Neural cell (in vitro differentiated cells): ENCODE results near the gene FERMT1. TPM values are rescaled to one million over a fixed set of nuclear protein-coding genes. Genes with fewer than 3 reads are reported as not detected.

ENCODE experiments used
- H2AFZ ChIP-seq: fragments of 200-600, 300-800 bp; sonication (generic), shearing (Covaris generic); 2 replicates; pipeline ENCODE4 v1.6.0; 2014; ENCODE audit warnings: low read depth, mild to moderate bottlenecking, antibody characterized with exemption, low read length, moderate library complexity
- H3F3A ChIP-seq: fragments of 200-600 bp; shearing (Covaris generic); 2 replicates; pipeline ENCODE4 v1.6.1; 2016; ENCODE audit warnings: mild to moderate bottlenecking, moderate library complexity, mixed read lengths, antibody characterized with exemption, low read length; ENCODE audit not compliant: insufficient read depth, poor library complexity, severe bottlenecking
- H3K27ac ChIP-seq: fragments of 200-600, 300-800 bp; sonication (generic), shearing (Covaris generic); 2 replicates; pipeline ENCODE4 v1.5.1; 2014; ENCODE audit warnings: mild to moderate bottlenecking, low read length, moderate library complexity
- H3K27me3 ChIP-seq: fragments of 300-800, 200-600 bp; sonication (generic), shearing (Covaris generic); 2 replicates; pipeline ENCODE4 v1.6.0; 2014; ENCODE audit warnings: mild to moderate bottlenecking, low read depth, low read length, moderate library complexity; ENCODE audit not compliant: insufficient read depth
- H3K36me3 ChIP-seq: fragments of 300-800, 200-600 bp; sonication (generic), shearing (Covaris generic); 2 replicates; pipeline ENCODE4 v1.5.1; 2014; ENCODE audit warnings: mild to moderate bottlenecking, antibody characterized with exemption, low read length, moderate library complexity; ENCODE audit not compliant: insufficient read depth
- H3K4me2 ChIP-seq: fragments of 300-800, 200-600 bp; sonication (generic), shearing (Covaris generic); 2 replicates; pipeline ENCODE4 v1.6.0; 2014; ENCODE audit warnings: mild to moderate bottlenecking, low read length
- H3K4me3 ChIP-seq: fragments of 300-800, 200-600 bp; sonication (generic), shearing (Covaris generic); 2 replicates; pipeline ENCODE4 v1.5.1; 2014; ENCODE audit warnings: mild to moderate bottlenecking, low read length, moderate library complexity
- H3K79me2 ChIP-seq: fragments of 200-600 bp; shearing (Covaris generic); replicated peaks from 2 replicates; pipeline ENCODE4 v1.6.0; 2014; ENCODE audit warnings: mild to moderate bottlenecking, low read length, moderate library complexity; ENCODE audit not compliant: insufficient read depth
- H3K9ac ChIP-seq: fragments of 300-800, 200-600 bp; sonication (generic), shearing (Covaris generic); 2 replicates; pipeline ENCODE4 v1.6.1; 2016; ENCODE audit warnings: mild to moderate bottlenecking, low read length, mixed read lengths
- H3K9me2 ChIP-seq: fragments of 200-600 bp; shearing (Covaris generic); 2 replicates; pipeline ENCODE4 v1.6.1; 2016; ENCODE audit warnings: mild to moderate bottlenecking, low read length, mixed read lengths; ENCODE audit not compliant: insufficient read depth
- H3K9me3 ChIP-seq: fragments of 200-600, 300-800 bp; sonication (generic), shearing (Covaris generic); 2 replicates; pipeline ENCODE4 v1.6.1; 2016; ENCODE audit warnings: mild to moderate bottlenecking, mixed run types, low read length, moderate library complexity, mixed read lengths
- H4K20me1 ChIP-seq: fragments of 200-600 bp; shearing (Covaris generic); 2 replicates; pipeline ENCODE4 v1.6.1; 2016; ENCODE audit warnings: mild to moderate bottlenecking, mixed run types; ENCODE audit not compliant: insufficient read depth
- CTCF ChIP-seq: fragments of 450-650 bp; IDR thresholded peaks from 2 replicates; pipeline ENCODE4 v1.5.1; 2014; ENCODE audit warnings: antibody characterized with exemption, mild to moderate bottlenecking, moderate library complexity; ENCODE audit not compliant: poor library complexity, severe bottlenecking
- EP300 ChIP-seq: fragments of 450-650 bp; conservative IDR thresholded peaks from 2 replicates; pipeline ENCODE4 v1.6.1; 2014; ENCODE audit warnings: antibody characterized with exemption, mild to moderate bottlenecking, moderate library complexity; ENCODE audit not compliant: poor library complexity, severe bottlenecking
- EZH2 ChIP-seq: fragments of 200-600, 300-800 bp; shearing (Covaris generic), sonication (generic); IDR thresholded peaks from 2 replicates; pipeline ENCODE4 v1.6.1; 2014; ENCODE audit warnings: antibody characterized with exemption, low read length, borderline replicate concordance, mild to moderate bottlenecking; ENCODE audit not compliant: insufficient read depth, poor library complexity, severe bottlenecking
- MXI1 ChIP-seq: fragments of 450-650 bp; conservative IDR thresholded peaks from 2 replicates; pipeline ENCODE4 v1.6.1; 2014; ENCODE audit warnings: antibody characterized with exemption, mild to moderate bottlenecking; ENCODE audit not compliant: poor library complexity, severe bottlenecking
- POLR2AphosphoS5 ChIP-seq: IDR thresholded peaks from 2 replicates; pipeline ENCODE4 v1.6.1; 2012
- RAD21 ChIP-seq: fragments of 450-650 bp; conservative IDR thresholded peaks from 2 replicates; pipeline ENCODE4 v1.6.1; 2014; ENCODE audit warnings: antibody characterized with exemption, mild to moderate bottlenecking, moderate library complexity
- REST ChIP-seq: IDR thresholded peaks from 2 replicates; pipeline ENCODE4 v1.6.1; 2012; ENCODE audit warnings: borderline replicate concordance
- SMC3 ChIP-seq: fragments of 450-650 bp; conservative IDR thresholded peaks from 2 replicates; pipeline ENCODE4 v1.6.1; 2014; ENCODE audit warnings: antibody characterized with exemption, mild to moderate bottlenecking, moderate library complexity; ENCODE audit not compliant: poor library complexity
- TAF1 ChIP-seq: IDR thresholded peaks from 2 replicates; pipeline ENCODE4 v1.6.1; 2012; ENCODE audit warnings: low read depth
- polyA plus RNA-seq: library from polyadenylated mRNA; depleted of rRNA; stranded (reverse); fragments of >200 nt; gene quantifications from 2 replicates; pipeline ENCODE4 v1.2.3, GENCODE V29; 2014

The FERMT1 gene
- polyA plus RNA-seq, 1 donor from 2014 or later, result not detected

- Histone ChIP-seq H3K9ac (no peak overlapping the region), H2AFZ (no peak overlapping the region), H4K20me1 (no peaks in the 10 kb centered on the region), H3F3A (no peaks in the 10 kb centered on the region), H3K9me2 (no peaks in the 10 kb centered on the region), H3K27ac (no peak overlapping the region), H3K4me2 (no peak overlapping the region), H3K79me2 (no peaks in the 10 kb centered on the region), H3K27me3 (peaks cover 21% of the 10 kb centered on the region), H3K36me3 (no peaks in the 10 kb centered on the region), H3K9me3 (no peaks in the 10 kb centered on the region), H3K4me3 (no peak overlapping the region)
- no peak for TF ChIP-seq MXI1
- TF ChIP-seq REST, result no peak
- no peak for TF ChIP-seq TAF1
- no peak for TF ChIP-seq EZH2
- no peak for TF ChIP-seq EP300
- no peak for TF ChIP-seq POLR2AphosphoS5
- no peak for TF ChIP-seq CTCF
- TF ChIP-seq SMC3, result no peak
- TF ChIP-seq RAD21, result no peak
Observed at GRCh38 chr20:6126846-6127245, 4.0 kb upstream of the FERMT1 start.

- Histone ChIP-seq H3K4me3 (peak overlapping the region; percentile 67), H3K9ac (peak overlapping the region; percentile 53), H3K9me2 (no peaks in the 10 kb centered on the region)
Observed at GRCh38 chr20:6123649-6124014, 802 bp upstream of the FERMT1 start.

More at GRCh38 chr20:6123649-6124014, 802 bp upstream of the FERMT1 start:
- Histone ChIP-seq H2AFZ (no peak overlapping the region), H3K4me2 (no peak overlapping the region), H3K27ac (no peak overlapping the region), H3K79me2 (no peaks in the 10 kb centered on the region), H3K9me3 (no peaks in the 10 kb centered on the region), H3K36me3 (no peaks in the 10 kb centered on the region), H3K27me3 (peaks cover 32% of the 10 kb centered on the region), H4K20me1 (no peaks in the 10 kb centered on the region), H3F3A (no peaks in the 10 kb centered on the region)
- TF ChIP-seq TAF1 (no peak), SMC3 (no peak), POLR2AphosphoS5 (no peak)
